HepG2 (cell line): ENCODE results near the gene HMCN1. TPM values are rescaled to one million over a fixed set of nuclear protein-coding genes. Genes with fewer than 3 reads are reported as not detected.

Experiments used
- ATAC-seq: fragments of 200-7000 bp; cut with Tn5 transposase; 3 replicates; pipeline ENCODE4 v1.9.1; 2020; ENCODE audit warnings: mild to moderate bottlenecking, moderate library complexity
- BruUV-seq: library from RNA; stranded (reverse); fragments of 400-500 nt; replicated peaks from 2 replicates; lab custom pipeline; 2021; lab: Mats Ljungman, UMichigan
- CTCF ChIA-PET: fragments of 300-600 bp; formaldehyde crosslinking; extraction: SDS; loops from one replicate; lab custom pipeline; 2021; ENCODE audit warnings: low total read pairs, inconsistent platforms, low intra/inter-chr PET ratio; lab: Yijun Ruan, JAX
- POLR2A ChIA-PET: fragments of 350-600 bp; sonication (Branson Sonifier 250); formaldehyde crosslinking; loops from one replicate; lab custom pipeline; 2020; ENCODE audit warnings: antibody characterized with exemption, inconsistent platforms; lab: Yijun Ruan, JAX
- DNase-seq: peaks from one replicate; pipeline ENCODE4 v3.0.0-alpha.2; 2015; ENCODE audit warnings: low spot score
- FAIRE-seq: peaks from 3 replicates; lab custom pipeline; 2011; peaks lifted over from hg19 to GRCh38; lab: Jason Lieb, UNC
- H2AFZ ChIP-seq: one replicate; pipeline ENCODE4 v1.6.1; 2011; ENCODE audit warnings: low read length, inconsistent platforms
- H3K27ac ChIP-seq: fragments of 300-600 bp; 3 replicates; pipeline ENCODE4 v1.8.0; 2011; ENCODE audit warnings: mixed run types, mild to moderate bottlenecking, mixed read lengths, low read length, inconsistent platforms; ENCODE audit not compliant: insufficient read depth; ENCODE audit errors: extremely low read length
- H3K27me3 ChIP-seq, 2 experiments: fragments of 200-600 bp in 1 of 2; 2 replicates in 1 of 2; 3 replicates in 1 of 2; pipeline versions ENCODE4 v1.6.0 to v1.8.0; 2011; ENCODE audit warnings: low read length in 2 of 2, mild to moderate bottlenecking in 2 of 2, moderate library complexity in 2 of 2, inconsistent platforms in 1 of 2; ENCODE audit not compliant: insufficient read depth in 2 of 2, control insufficient read depth in 1 of 2
- H3K36me3 ChIP-seq, 2 experiments: fragments of 200-600 bp in 1 of 2; replicated peaks in 1 of 2; 2 replicates in 1 of 2; 3 replicates in 1 of 2; pipeline versions ENCODE4 v1.5.1 to v1.8.0; 2011; ENCODE audit warnings: low read length in 2 of 2, inconsistent platforms in 1 of 2; ENCODE audit not compliant: insufficient read depth in 2 of 2, control insufficient read depth in 1 of 2
- H3K4me1 ChIP-seq: 2 replicates; pipeline ENCODE4 v1.5.1; 2012; ENCODE audit warnings: low read length, inconsistent platforms; ENCODE audit not compliant: insufficient read depth
- H3K4me2 ChIP-seq: 2 replicates; pipeline ENCODE4 v1.6.0; 2011; ENCODE audit warnings: low read depth, low read length, inconsistent platforms
- H3K4me3 ChIP-seq, 3 experiments: fragments of 200-600 bp in 1 of 3; sonication (generic), shearing (Covaris generic) in 1 of 3; replicated peaks in 1 of 3; 2 replicates each; pipeline ENCODE4 v1.5.1; 2011 to 2016; ENCODE audit warnings: low read length in 3 of 3, inconsistent platforms in 2 of 3, low read depth in 2 of 3, mild to moderate bottlenecking in 2 of 3, control low read depth in 1 of 3, mixed read lengths in 1 of 3; ENCODE audit not compliant: insufficient read depth in 1 of 3
- H3K79me2 ChIP-seq: one replicate; pipeline ENCODE4 v1.6.1; 2011; ENCODE audit warnings: low read length, inconsistent platforms; ENCODE audit not compliant: insufficient read depth
- H3K9ac ChIP-seq: 2 replicates; pipeline ENCODE4 v1.6.0; 2011; ENCODE audit warnings: mild to moderate bottlenecking, low read depth, low read length, inconsistent platforms; ENCODE audit not compliant: insufficient read depth
- H3K9me3 ChIP-seq: 2 replicates; pipeline ENCODE4 v1.5.1; 2012; ENCODE audit warnings: mild to moderate bottlenecking, low read length
- H4K20me1 ChIP-seq: 2 replicates; pipeline ENCODE4 v1.6.0; 2011; ENCODE audit warnings: inconsistent platforms, mild to moderate bottlenecking, low read length, moderate library complexity; ENCODE audit not compliant: insufficient read depth
- ETS1 ChIP-seq: sonication (generic); formaldehyde crosslinking; IDR thresholded peaks from 2 replicates; pipeline ENCODE4 v1.4.0; 2020; ENCODE audit warnings: missing genetic modification reagents
- FOSL2 ChIP-seq: sonication (generic); formaldehyde crosslinking; IDR thresholded peaks from 2 replicates; pipeline ENCODE4 v1.4.0; 2020; ENCODE audit warnings: missing genetic modification reagents
- GPBP1L1 ChIP-seq: sonication (generic); formaldehyde crosslinking; IDR thresholded peaks from 2 replicates; pipeline ENCODE4 v1.5.0; 2020; ENCODE audit warnings: mild to moderate bottlenecking, missing genetic modification reagents
- MAX ChIP-seq: IDR thresholded peaks from 2 replicates; pipeline ENCODE4 v1.6.1; 2012; ENCODE audit warnings: inconsistent platforms
- MXI1 ChIP-seq: IDR thresholded peaks from 3 replicates; pipeline ENCODE4 v1.6.1; 2012; ENCODE audit warnings: low read depth, low read length, inconsistent platforms, borderline replicate concordance
- RBM39 ChIP-seq: fragments of 200-400 bp; formaldehyde crosslinking; IDR thresholded peaks from one replicate; pipeline ENCODE4 v1.6.1; 2018; ENCODE audit warnings: antibody characterized with exemption, mild to moderate bottlenecking, low read depth, low read length; ENCODE audit not compliant: poor library complexity, severe bottlenecking
- TBP ChIP-seq: sonication (generic); formaldehyde crosslinking; IDR thresholded peaks from 2 replicates; pipeline ENCODE4 v1.5.0; 2020; ENCODE audit warnings: missing genetic modification reagents
- TFAP4 ChIP-seq: sonication (generic); IDR thresholded peaks from 2 replicates; pipeline ENCODE4 v1.6.1; 2016; ENCODE audit warnings: low read depth, borderline replicate concordance
- ZFP1 ChIP-seq: IDR thresholded peaks from 2 replicates; pipeline ENCODE4 v1.6.1; 2016
- ZNF33B ChIP-seq: sonication (generic); formaldehyde crosslinking; IDR thresholded peaks from 2 replicates; pipeline ENCODE4 v1.5.1; 2020; ENCODE audit warnings: mild to moderate bottlenecking, missing genetic modification reagents
- ZNF652 ChIP-seq: IDR thresholded peaks from 2 replicates; pipeline ENCODE4 v1.6.1; 2016; ENCODE audit warnings: low read depth, borderline replicate concordance
- ZNF816 ChIP-seq: sonication (generic); formaldehyde crosslinking; IDR thresholded peaks from 2 replicates; pipeline ENCODE4 v1.8.0; 2022; ENCODE audit warnings: missing genetic modification reagents, mild to moderate bottlenecking, borderline replicate concordance
- WGBS: methylation state at CpG from one replicate; pipeline ENCODE4 v1.1.6; 2017; ENCODE audit warnings: low lambda C conversion rate; 5-methylcytosine and 5-hydroxymethylcytosine counted together
- in situ Hi-C: cut with HindIII; loops from 2 replicates; pipeline ENCODE4 v1.10.0; 2017; ENCODE audit warnings: low pct_unique_long_range_greater_than_20kb; ENCODE audit not compliant: extremely low pct_ligation_motif_present
- intact Hi-C: fragments of 100-400 bp; cut with micrococcal nuclease; formaldehyde crosslinking; loops from one replicate; pipeline ENCODE4 v1.10.0; 2022; ENCODE audit not compliant: unreplicated experiment
- polyA plus RNA-seq, 8 experiments: library from polyadenylated mRNA; depleted of rRNA in 3 of 8; stranded (reverse) in 7 of 8; unstranded in 1 of 8; fragments of >200 nt; fragmentation: Illumina TruSeq in 4 of 8; extraction: Trizol in 4 of 8; gene quantifications; 2 replicates each; pipeline versions ENCODE4 v1.2.1 to v1.2.3, GENCODE V29; 2011 to 2016; ENCODE audit warnings: low read depth in 4 of 8, missing spikeins in 1 of 8, mixed read lengths in 1 of 8; ENCODE audit not compliant: insufficient read depth in 1 of 8
- total RNA-seq, 5 experiments: library from RNA; depleted of rRNA; stranded (reverse); fragments of >200 nt; fragmentation: Illumina TruSeq; extraction: Trizol; gene quantifications; 2 replicates each; pipeline ENCODE4 v1.2.3, GENCODE V29; 2016; ENCODE audit warnings: low read depth in 1 of 5

Gene HMCN1
- total and polyA plus RNA-seq, 2 of the 13 experiments (the other 11 are each of a cell fraction or from before 2014, with no cell fraction given) = 0.03 TPM; not detected in 1

GRCh38 chr1:185907246-185907645 lies 173.1 kb downstream of the HMCN1 start (continued):
- no peak for TF ChIP-seq TFAP4
- TF ChIP-seq ZNF652 (CRISPR knock-in tag) = no peak
- no peak for TF ChIP-seq ZNF816 (CRISPR knock-in tag)
- TF ChIP-seq GPBP1L1 (CRISPR knock-in tag) = no peak
- TF ChIP-seq ETS1 = no peak
- TF ChIP-seq RBM39 = no peak
- no peak for TF ChIP-seq FOSL2 (CRISPR knock-in tag)
- no peak for TF ChIP-seq ZFP1
- TF ChIP-seq TBP (CRISPR knock-in tag) = no peak

GRCh38 chr1:185911978-185912377 lies 177.8 kb downstream of the HMCN1 start:
- H3K9me3 ChIP-seq = no peaks in the 10 kb centered on the region
- POLR2A ChIA-PET = no interaction called here
- H3K4me3 ChIP-seq = no peak overlapping the region
- intact Hi-C loops (no loop called here), in situ Hi-C loops (no loop called here)
- WGBS = 3% methylated on average over 4 of the region's 4 CpGs
- H3K27me3 ChIP-seq = no peaks in the 10 kb centered on the region
- no peak overlapping the region for H2AFZ ChIP-seq
- H3K27ac ChIP-seq = no peak overlapping the region
- H3K36me3 ChIP-seq = no peaks in the 10 kb centered on the region
- BruUV-seq = no TSS peak
- no peaks in the 10 kb centered on the region for H3K4me1 ChIP-seq
- FAIRE-seq = no peak
- no peak for DNase-seq
- CTCF ChIA-PET = no interaction called here
- no peak for ATAC-seq
- no peak overlapping the region for H3K9ac ChIP-seq
- no peak overlapping the region for H3K4me2 ChIP-seq
- TF ChIP-seq MAX = no peak
- no peak for TF ChIP-seq ZNF33B (CRISPR knock-in tag)
- no peak for TF ChIP-seq MXI1
- no peaks in the 10 kb centered on the region for H3K79me2 ChIP-seq
- H4K20me1 ChIP-seq = no peaks in the 10 kb centered on the region
